Kidney capillary endothelial cell (primary cell): ENCODE measurements around the gene C19orf47.

Experiments
- DNase-seq: peaks from one replicate; pipeline ENCODE4 v3.0.0-alpha.2; 2018; ENCODE audit warnings: low spot score

Gene C19orf47, protein sequence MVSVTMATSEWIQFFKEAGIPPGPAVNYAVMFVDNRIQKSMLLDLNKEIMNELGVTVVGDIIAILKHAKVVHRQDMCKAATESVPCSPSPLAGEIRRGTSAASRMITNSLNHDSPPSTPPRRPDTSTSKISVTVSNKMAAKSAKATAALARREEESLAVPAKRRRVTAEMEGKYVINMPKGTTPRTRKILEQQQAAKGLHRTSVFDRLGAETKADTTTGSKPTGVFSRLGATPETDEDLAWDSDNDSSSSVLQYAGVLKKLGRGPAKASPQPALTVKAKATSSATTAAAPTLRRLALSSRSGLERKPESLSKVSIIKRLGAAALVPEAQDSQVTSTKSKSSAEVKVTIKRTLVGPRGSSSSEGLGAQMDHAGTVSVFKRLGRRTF

DNA sequence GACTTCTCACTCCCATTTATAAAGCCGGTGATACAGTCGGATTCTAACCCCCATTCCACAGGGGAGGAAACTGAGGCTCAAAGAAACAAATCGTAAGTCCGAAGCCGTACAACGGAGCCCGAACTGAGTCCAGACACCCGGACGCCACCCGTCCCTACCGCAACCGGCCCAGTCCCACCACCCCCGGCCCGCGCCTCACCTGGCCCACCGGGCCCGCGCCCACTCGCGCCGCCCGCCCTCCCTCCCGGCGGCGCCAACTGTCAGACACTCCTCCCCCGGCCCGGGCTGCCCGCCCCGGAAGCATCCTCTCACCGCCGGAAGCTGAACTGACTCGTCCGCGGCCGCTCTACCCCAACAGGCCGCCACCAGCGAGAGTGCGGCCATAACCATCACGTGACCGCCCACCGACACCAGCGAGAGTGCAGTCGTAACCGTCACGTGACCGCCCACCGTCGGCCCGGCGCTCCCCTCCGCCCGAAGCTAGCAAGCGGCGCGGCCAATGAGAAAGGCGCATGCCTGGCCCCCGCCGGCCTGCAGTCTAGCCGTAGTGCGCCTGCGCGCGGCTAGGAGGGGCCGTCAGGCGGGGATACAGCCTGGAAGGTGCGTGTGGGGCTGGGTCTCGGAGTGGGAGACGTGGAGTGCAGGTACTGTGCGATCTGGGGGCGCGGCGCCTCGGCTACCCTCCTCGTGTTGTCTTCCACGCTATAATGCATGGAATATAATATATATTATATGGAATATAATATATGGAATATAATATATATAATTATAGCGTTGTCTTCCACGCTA, at the start of gene C19orf47, which contains the start of gene PLD3:
TSS of gene C19orf47 (minus strand) at position 273 of the 789 bp plus-strand sequence. CDS start 6,540 bp downstream, outside the sequence.
TSS of gene PLD3 (plus strand) at position 571 of the 789 bp plus-strand sequence. CDS start 17,789 bp downstream, outside the sequence.
- peak; percentile 99 for DNase-seq

DNA sequence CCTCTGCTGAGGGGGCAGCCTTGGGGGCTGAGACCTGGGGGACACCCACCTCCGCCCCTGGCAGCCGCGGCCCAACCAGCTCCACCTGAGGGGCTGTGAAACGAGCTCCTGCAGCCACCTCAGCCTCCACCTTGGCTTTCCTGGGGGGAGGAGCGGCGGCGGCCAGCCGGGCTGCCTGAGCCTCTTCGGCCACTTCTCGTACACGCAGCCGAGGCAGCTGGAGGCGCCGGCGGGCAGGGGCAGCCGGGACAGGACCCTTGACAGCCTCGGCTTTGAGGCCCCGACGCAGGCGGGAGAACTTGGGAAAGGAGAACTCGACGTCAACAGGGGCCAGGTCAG, 49.3 kb upstream of the C19orf47 start:
- DNase-seq, result no peak

DNA sequence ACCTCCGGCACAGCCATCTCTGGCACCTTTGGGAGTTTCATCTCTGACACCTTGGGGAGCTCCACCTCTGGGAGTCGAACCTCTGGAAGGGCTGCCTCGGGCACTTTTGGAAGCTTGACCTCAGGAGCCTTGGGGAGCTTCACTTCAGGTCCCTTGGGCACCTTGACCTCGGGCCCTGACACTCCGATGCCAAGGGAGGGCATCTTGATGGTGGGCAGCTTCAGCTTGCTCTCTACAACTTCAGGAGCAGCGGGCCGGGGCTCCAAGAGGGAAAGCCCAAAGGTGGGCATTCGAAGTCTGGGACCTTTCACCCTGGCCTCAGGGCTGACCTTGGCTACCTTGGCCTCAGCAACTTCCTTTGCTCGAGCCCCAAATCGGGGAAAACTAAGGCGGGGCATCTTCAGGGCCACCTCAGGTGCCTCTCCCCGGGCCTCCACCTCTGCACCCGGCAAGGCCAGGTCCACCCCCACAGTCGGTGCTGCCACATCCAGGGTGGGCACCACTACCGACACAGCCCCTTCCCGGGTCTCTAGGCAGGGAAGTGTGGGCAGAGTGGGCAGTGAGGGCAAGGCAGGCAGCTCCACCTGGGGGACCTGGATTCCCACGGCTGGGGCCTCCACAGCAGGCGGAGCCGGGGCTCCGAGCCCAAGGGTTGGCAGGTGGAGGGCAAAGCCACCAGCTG, 48.8 kb upstream of the C19orf47 start:
- DNase-seq, result no peak

DNA sequence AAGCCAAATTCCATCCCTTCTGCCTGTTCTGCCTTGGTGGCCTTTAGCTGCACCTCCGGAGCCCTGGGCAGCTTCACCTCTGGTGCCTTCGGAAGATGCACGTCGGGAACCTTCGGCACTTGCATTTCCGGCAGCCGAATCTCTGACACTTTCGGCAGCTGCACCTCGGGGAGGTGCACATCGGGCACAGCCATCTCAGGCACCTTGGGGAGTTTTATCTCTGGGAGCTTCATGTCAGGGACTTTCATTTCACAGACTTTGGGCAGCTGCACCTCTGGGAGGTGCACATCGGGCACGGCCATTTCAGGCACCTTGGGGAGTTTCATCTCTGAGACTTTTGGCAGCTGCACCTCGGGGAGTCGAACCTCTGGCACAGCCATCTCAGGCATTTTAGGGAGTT, 47.8 kb upstream of the C19orf47 start:
- DNase-seq, result no peak

DNA sequence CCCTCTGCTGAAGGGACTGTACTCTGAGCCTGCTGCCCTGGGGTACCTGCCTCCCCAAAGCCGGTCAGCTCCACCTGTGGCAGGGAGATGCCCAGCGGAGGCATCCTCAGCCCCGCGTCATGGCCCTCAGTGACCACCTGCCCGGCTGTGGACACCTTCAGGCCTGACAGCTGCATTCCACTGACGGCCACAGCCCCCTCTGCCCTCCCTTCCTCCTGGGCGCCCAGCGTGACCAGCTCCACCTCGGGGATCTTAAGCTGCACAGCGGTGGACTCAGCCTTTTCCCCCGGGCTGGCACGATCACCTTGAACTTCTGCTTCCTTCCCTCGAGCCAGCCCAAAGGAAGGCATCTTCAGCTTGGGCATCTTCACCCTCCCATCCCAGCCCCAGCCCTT, 46.6 kb upstream of the C19orf47 start:
- DNase-seq, result no peak

DNA sequence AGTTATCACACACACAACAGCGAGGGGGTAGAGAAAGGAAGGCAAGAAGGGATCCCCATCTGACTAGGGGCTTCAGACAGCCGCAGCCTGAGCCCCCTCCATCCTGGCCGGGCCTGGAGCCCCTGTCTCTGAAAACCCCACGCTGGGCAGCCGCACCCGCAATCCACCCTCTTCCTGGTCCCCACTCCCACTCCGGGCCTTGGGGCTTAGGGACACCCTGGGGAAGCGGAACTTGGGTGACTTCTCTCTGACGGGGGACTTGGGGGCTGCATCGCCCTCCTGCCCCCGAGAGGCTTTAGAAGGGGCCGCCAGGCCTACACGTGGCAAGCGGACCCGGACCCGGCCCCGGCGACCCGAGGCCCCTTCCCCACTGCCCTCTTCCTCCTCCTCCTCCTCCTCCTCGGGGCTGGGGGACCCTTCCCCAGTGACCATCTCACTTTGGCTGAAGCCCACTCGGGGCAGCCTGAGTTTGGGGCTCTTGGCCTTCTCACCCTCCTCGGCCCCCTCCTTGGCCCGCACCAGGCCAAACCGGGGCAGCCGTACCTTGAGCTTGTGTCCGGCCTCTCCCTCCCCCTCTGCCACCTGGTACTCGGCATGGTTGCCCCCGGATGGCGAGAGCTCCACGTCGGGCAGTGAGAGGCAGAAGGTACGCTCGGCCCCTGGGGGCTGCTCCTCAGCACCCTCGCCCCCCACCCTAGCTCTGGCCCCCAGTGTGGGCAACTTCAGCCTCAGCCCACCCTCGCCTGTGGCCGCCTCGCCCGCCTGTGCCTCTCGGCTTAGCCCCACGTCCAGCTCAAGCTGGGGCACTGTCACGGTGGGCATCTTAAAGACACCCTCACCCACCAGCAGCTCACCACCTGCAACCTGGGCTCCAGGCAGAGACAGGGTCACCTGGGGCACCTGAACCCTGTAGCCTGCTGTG, 46.0 kb upstream of the C19orf47 start:
- no peak for DNase-seq

DNA sequence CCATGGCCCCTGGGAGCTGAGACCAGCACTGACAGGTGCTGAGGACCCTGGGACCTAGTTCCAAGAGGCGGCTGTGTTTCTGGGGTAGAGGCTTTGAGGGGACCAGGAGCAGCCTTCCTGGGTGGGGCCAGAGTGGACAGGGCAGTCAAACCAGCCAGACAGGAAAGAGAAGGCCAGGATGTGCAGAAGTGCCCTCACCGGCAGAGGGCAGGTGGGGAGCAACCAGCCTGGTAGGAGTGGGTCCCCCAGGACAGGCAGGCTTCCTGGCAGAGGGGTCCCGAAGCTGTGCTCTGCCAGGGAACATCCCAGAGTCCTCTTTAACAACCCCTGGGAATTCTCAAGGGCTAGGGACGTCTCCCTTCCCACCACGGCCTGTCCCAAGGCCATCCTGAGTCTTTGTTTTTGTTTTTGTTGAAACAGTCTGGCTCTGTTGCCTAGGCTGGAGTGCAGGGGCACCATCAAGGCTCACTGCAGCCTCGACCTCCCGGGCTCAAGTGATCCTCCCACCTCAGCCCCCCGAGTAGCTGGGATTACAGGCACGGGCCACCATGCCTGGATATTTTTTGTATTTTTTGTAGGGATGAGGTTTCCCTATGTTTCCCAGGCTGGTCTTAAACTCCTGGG, 44.8 kb upstream of the C19orf47 start:
- no peak for DNase-seq

DNA sequence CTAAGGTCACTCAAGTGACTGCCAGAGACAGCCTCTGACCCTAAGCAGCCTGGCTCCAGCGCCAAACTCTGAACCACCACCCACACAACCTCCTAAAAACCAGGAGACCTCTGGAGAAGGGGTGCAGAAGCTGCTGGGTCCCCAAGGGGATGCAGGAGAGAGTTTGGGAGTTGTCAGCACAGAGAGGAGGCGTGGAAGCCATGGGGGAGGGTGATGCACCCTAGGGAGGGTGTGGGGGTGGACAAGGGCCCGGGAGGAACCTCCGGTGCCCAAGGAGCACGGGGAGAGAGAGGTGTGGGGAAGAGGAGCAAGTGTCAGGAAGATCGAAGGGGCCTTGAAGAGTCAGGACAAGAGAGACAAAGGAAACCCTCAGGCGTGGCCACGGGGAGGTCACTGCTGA, 43.9 kb upstream of the C19orf47 start:
- DNase-seq, result no peak

DNA sequence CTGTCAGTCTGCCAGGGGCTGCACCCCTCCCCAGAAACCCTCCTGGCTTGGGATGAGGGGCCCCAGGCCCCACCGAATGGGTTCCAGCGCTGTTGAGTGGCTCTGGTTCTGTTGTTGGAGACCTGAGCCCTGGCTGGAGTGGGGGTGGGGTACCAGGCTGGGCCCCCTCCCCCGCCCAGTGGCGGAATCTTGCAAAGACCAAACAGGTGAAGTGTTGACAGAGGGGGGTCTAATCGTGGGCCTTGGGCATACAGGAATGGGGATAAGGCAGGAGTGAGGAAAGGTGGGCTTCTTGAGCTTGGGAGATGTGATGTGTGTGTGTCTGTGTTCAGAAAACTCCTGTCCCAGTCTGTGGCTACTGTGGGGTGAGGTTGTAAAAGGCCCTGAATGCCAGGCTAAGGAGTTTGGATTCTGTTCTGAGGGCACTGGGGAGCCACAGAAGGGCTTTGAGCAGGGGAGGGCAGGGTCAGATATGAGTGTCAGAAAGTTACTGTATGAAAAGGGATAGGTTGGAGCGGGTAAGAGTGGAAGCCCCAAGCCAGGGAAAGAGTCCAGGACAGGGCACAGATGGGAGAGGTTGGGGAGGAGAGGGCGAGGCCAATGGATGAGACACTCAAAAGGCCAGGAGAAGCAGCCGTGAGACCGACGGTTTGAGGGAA, 42.0 kb upstream of the C19orf47 start, which contains the start of gene HIPK4:
TSS of gene HIPK4 (minus strand) at position 98 of the 659 bp plus-strand sequence. CDS start 279 bp downstream, outside the sequence.
- no peak for DNase-seq

DNA sequence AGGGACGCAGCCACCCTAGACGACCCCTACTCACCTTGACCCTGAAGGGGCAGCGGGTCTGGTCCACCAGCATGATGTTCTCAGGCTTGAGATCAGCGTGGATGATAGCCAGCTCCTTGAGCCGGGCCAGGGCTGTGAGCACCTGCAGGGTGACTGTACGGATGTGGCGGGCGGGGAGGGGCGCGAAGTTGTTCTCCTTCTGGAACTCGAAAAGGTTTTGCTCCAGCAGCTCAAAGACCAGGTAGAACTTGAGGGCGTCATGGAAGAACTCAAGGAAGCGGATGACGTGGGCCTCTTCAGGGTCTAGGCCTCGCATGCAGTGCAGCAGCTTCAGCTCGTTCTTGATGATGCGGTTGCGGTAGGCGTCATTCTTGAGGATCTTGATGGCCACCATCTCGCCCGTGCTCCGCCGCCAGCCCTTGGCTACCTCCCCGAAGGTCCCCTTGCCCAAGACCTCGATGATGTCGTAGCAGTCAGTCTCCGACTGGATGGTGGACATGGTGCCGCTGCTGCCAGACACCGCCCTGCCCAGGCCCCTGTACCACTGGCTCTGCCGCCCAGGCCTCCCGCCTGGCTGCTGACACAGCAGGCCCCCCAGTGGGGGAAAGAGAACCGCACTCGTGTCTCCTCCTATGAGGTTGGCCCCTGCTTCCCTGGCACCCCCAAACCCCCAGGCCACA, 41.3 kb upstream of the C19orf47 start:
- no peak for DNase-seq

DNA sequence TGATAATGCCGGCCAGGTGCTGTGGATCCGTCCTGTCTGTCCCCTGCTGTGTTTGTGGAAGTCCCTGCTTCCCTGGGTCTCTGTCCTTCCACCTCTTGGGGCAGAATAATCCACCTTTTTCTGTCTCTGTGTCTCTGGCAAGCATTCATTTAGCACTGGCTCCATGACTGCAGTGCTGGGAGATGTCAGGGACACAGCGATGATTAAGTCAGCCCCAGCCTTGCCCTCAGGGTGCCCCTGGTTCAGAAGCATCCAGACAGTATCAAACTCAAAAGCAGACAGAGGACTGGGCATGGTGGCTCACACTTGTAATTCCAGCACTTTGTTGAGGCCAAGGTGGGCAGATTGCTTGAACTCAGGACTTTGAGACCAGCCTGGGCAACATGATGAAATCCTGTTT, 40.3 kb upstream of the C19orf47 start:
- no peak for DNase-seq

DNA sequence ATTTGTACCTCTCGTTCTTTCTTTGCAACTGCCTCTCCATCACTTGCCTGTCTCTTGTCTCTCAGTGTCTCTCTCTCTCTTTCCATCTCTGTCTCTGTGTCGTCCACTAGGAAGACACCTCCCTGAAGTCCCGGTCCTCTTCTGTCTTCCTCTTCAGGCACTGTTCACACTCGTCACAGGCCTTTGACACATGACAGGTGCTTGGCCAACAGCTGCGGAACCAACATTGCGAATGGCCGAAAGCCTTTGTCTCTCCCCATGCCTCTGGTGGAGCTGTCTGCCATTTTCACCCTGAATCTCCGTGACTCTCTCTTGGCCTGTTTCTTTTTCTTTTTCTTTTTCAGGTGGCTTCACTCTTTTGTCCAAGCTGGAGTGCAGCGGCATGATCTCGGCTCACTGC, 39.0 kb upstream of the C19orf47 start:
- no peak for DNase-seq

DNA sequence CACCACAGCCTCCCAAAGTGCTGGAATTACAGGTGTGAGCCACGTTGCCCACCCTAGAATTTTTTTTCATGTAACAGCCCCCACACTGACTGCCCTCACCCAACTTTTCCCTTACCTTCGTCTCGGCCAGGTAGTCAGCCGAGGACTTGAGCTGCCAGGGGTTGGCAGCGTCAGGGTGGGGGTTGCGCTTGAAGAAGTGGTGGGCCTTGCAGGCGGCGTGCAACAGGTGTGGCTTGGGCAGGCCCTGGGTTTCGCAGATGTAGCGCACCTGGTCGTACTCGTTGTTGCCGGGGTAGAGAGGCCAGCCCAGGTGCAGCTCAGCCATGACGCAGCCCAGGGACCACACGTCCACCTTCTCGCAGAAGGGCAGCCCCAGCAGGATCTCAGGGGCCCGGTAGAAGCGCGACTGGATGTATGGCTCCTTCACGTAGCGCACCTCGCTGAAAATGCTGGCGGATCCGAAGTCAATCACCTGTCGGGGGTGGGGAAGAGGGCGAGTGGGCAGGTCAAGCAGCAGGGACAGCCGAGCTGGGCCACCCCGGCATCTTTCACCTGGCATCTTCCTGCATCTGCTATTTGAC, 35.6 kb upstream of the C19orf47 start:
- no peak for DNase-seq

DNA sequence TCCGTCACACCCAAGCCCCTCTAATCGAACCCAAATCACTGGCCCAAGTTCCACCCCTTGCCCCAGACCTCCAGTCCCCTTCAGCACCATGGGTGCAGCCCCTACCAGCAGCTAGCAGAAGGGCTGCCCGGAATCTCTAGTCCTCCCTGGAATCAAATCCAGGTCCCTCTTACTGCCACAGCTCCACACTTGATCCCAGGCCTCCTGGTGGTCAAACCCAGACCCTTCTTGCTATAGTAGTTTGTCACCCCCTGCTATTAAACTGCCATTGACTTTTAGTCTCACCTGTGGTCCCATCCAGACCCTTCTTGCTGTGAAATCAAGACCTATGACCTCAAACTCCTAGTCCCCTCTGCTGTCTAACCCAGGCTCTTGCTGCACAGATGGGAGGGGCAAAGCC, 33.1 kb upstream of the C19orf47 start:
- no peak for DNase-seq

DNA sequence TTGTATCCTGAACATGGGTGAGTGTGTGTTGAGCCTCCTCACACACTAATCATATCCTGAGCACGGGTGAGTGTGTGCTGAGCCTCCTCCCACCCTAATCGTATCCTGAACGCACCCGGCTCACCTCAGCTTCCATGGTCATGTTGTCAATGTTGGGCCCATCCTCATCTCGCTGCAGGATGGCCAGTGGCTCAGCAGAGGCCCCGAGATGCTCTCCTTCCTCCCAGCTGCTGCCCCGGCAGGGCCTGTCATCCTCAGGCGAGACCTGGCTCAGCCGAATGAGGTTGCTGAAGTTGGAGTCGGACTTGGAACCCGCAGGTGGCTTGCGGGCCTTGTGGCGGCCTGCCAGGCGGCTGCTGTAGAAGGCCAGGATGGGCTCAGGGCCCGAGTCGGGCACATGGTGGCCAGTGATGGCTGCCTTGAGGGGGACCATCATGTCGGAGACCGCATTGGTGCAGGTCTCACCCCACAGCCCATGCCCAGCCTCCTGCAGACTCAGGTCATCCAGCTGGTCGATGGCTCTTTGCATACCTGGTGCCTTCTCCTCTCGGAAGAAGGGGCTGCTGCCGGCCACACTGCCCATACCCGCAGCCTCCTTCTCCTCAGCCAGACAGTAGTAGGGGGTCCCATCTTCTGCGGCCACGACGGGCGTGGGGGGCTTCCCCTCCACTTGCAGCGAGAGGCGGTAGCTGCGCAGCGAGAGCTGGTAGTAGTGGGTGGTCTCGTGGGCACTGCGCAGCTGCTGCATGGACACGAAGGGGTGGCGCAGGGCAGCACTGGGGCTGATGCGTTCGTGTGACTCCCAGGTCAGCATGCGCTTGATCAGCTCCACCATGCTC, 32.2 kb upstream of the C19orf47 start:
- DNase-seq, result no peak

DNA sequence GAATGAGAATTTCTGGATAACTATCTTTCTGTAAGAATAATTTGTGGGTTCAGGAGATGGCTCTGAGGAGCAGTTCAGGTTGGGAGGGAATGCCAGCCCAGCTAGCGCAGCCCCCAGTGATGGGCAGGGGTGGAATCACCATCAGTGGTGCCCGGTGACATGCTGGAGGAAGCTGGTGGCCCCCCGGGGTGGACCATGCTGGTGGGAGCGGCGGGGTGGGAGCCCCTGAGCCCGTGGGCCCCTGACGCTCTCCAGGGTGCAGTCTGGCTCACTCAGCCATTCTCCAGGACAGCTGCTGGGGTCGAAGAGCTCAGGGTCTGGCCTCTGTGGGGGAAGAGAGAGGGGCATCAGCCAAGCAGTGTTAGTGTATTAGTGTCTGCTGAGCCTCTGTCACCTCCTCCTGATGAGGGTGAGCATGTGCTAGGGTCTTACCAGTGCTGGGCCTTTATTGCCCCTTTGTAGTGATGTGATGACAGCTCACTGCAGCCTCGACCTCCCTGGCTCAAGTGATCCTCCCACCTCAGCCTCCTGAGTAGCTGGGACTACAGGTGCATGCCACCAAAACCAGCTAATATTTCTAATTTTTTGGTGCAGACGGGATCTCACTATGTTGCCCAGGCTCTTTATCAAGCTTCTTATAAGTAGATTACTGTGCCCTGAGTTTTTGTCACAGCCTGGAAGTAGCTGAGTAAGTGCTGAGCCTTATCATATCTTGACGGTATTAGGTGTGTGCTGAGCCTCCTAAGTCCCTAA, 31.4 kb upstream of the C19orf47 start:
- DNase-seq, result no peak

DNA sequence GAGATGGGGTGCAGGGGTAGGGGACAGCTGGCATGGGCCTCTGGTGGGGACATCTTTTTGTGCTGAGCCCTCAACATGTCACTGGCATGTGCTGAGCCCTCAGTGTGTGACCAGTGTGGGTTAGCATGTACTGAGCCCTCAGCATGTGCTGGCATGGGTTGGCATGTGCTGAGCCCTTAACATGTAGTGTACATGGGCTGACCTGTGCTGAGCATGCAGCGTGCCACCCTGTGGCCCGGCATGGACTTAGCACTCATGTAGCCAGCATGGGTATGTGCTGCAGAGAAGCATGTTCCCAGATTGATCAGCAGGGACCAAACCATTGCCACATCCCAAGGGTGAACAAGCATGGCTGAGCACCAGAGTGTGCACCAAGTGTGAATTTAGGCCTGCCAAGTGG, 30.3 kb upstream of the C19orf47 start:
- no peak for DNase-seq

DNA sequence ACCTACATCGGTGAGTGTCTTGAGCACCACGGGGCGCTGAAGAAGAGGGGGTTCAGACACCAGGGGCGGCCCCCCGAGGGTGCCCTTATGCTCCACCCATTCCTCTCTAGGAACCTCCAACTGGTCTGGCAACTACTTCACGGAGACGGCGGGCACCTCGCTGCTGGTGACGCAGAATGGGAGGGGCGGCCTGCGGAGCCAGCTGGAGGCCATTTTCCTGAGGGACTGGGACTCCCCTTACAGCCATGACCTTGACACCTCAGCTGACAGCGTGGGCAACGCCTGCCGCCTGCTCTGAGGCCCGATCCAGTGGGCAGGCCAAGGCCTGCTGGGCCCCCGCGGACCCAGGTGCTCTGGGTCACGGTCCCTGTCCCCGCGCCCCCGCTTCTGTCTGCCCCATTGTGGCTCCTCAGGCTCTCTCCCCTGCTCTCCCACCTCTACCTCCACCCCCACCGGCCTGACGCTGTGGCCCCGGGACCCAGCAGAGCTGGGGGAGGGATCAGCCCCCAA, 29.7 kb upstream of the C19orf47 start:
- no peak for DNase-seq
